ENCODE data around the gene ELP5. TPM values are rescaled to one million over a fixed set of nuclear protein-coding genes. Genes with fewer than 3 reads are reported as not detected.

ELP5 gene
- total RNA-seq, 1 donor from 2014 or later: 24.9 TPM

GRCh38 chr17:7224661-7225111 lies 27.3 kb upstream of the ELP5 start:
- Mint-ChIP-seq H3K27ac (ENCODE audit: unreplicated experiment) (peak overlapping the region; percentile 75), H3K36me3 (ENCODE audit: low read depth, unreplicated experiment) (peaks cover 31% of the 10 kb centered on the region), H3K4me3 (ENCODE audit: unreplicated experiment) (no peak overlapping the region), H3K4me1 (ENCODE audit: low read depth, unreplicated experiment) (peaks cover 18% of the 10 kb centered on the region), H3K9me3 (ENCODE audit: unreplicated experiment) (no peaks in the 10 kb centered on the region), H3K27me3 (ENCODE audit: low read depth, unreplicated experiment) (no peaks in the 10 kb centered on the region)
- Histone ChIP-seq H3K4me3 (ENCODE audit: insufficient read depth, low read depth, low read length) (no peak overlapping the region), H4K20me1 (ENCODE audit: insufficient read depth, low read length) (peaks cover 74% of the 10 kb centered on the region), H3K27me3 (ENCODE audit: insufficient read depth, low read length) (no peaks in the 10 kb centered on the region), H3K4me1 (ENCODE audit: insufficient read depth, low read length) (peaks cover 13% of the 10 kb centered on the region), H3K9me3 (ENCODE audit: insufficient read depth, low read depth, low read length) (no peaks in the 10 kb centered on the region), H3K79me2 (ENCODE audit: insufficient read depth, low read length) (peaks cover 45% of the 10 kb centered on the region), H3K36me3 (ENCODE audit: insufficient read depth, low read length) (peaks cover 16% of the 10 kb centered on the region), H3K9ac (ENCODE audit: low read length) (no peak overlapping the region), H2AFZ (ENCODE audit: low read depth, low read length) (no peak overlapping the region), H3K27ac (ENCODE audit: low read depth, low read length) (no peak overlapping the region), H3K4me2 (ENCODE audit: low read length) (no peak overlapping the region)
- no peak for DNase-seq (ENCODE audit: low read depth)
- no peak for TF ChIP-seq EZH2 (IDR thresholded peaks at IDR 0.05; ENCODE audit: insufficient read depth, low read length)
- no peak for TF ChIP-seq CTCF (IDR thresholded peaks at IDR 0.05; ENCODE audit: insufficient read depth, low read depth, low read length)
- FAIRE-seq: no peak

- no peak overlapping the region for H3K4me3 Mint-ChIP-seq (ENCODE audit: unreplicated experiment)
- peaks cover 31% of the 10 kb centered on the region for H3K36me3 Mint-ChIP-seq (ENCODE audit: low read depth, unreplicated experiment)
- no peak overlapping the region for H3K9ac ChIP-seq (ENCODE audit: low read length)
- no peak overlapping the region for H3K4me2 ChIP-seq (ENCODE audit: low read length)
- no peak for FAIRE-seq
- no peak overlapping the region for H3K27ac Mint-ChIP-seq (ENCODE audit: unreplicated experiment)
- peaks cover 18% of the 10 kb centered on the region for H3K4me1 Mint-ChIP-seq (ENCODE audit: low read depth, unreplicated experiment)
- peaks cover 45% of the 10 kb centered on the region for H3K79me2 ChIP-seq (ENCODE audit: insufficient read depth, low read length)
- no peak for TF ChIP-seq EZH2 (IDR thresholded peaks at IDR 0.05; ENCODE audit: insufficient read depth, low read length)
- TF ChIP-seq CTCF (IDR thresholded peaks at IDR 0.05; ENCODE audit: insufficient read depth, low read depth, low read length): no peak
- no peak overlapping the region for H2AFZ ChIP-seq (ENCODE audit: low read depth, low read length)
- no peaks in the 10 kb centered on the region for H3K9me3 ChIP-seq (ENCODE audit: insufficient read depth, low read depth, low read length)
- no peak overlapping the region for H3K27ac ChIP-seq (ENCODE audit: low read depth, low read length)
- peaks cover 78% of the 10 kb centered on the region for H4K20me1 ChIP-seq (ENCODE audit: insufficient read depth, low read length)
- H3K4me1 ChIP-seq (ENCODE audit: insufficient read depth, low read length): peaks cover 7% of the 10 kb centered on the region
- H3K9me3 Mint-ChIP-seq (ENCODE audit: unreplicated experiment): peaks cover under 1% of the 10 kb centered on the region
- H3K27me3 Mint-ChIP-seq (ENCODE audit: low read depth, unreplicated experiment): no peaks in the 10 kb centered on the region
- H3K27me3 ChIP-seq (ENCODE audit: insufficient read depth, low read length): no peaks in the 10 kb centered on the region
- H3K4me3 ChIP-seq (ENCODE audit: insufficient read depth, low read depth, low read length): no peak overlapping the region
- no peak for DNase-seq (ENCODE audit: low read depth)
- H3K36me3 ChIP-seq (ENCODE audit: insufficient read depth, low read length): peaks cover 16% of the 10 kb centered on the region
Measured at GRCh38 chr17:7225711-7226331, 26.2 kb upstream of the ELP5 start.
